Fibroblast of lung (primary cell): Measurements from ENCODE around the gene APBA2. TPM values are rescaled to one million over a fixed set of nuclear protein-coding genes. Genes with fewer than 3 reads are reported as not detected.

Source experiments
- DNase-seq, 2 donors: peaks; one replicate each; pipeline versions ENCODE4 v3.0.0 to v3.0.0-alpha.2; 2010; ENCODE audit warnings: low read depth in 2 of 2
- H2AFZ ChIP-seq: 2 replicates; pipeline ENCODE4 v1.5.1; 2012; ENCODE audit warnings: low read length, control low read depth, inconsistent platforms
- H3K27ac ChIP-seq: 2 replicates; pipeline ENCODE4 v1.5.1; 2011; ENCODE audit warnings: low read length, control low read depth; ENCODE audit not compliant: insufficient read depth
- H3K27me3 ChIP-seq: 2 replicates; pipeline ENCODE4 v1.5.1; 2011; ENCODE audit warnings: mild to moderate bottlenecking, low read length; ENCODE audit not compliant: control insufficient read depth, insufficient read depth
- H3K36me3 ChIP-seq: 2 replicates; pipeline ENCODE4 v1.5.1; 2011; ENCODE audit warnings: low read length; ENCODE audit not compliant: control insufficient read depth, insufficient read depth
- H3K4me1 ChIP-seq: 2 replicates; pipeline ENCODE4 v1.5.1; 2011; ENCODE audit warnings: low read length; ENCODE audit not compliant: control insufficient read depth, insufficient read depth; ENCODE audit errors: extremely low read depth
- H3K4me2 ChIP-seq: 2 replicates; pipeline ENCODE4 v1.5.1; 2011; ENCODE audit warnings: low read length, control low read depth; ENCODE audit not compliant: insufficient read depth; ENCODE audit errors: extremely low read depth
- H3K4me3 ChIP-seq, 4 experiments: fragments of 200-600 bp in 1 of 4; sonication (generic) in 1 of 4; replicated peaks in 1 of 4; 2 replicates each; pipeline ENCODE4 v1.5.1; 2011 to 2016; ENCODE audit warnings: low read length in 4 of 4, low read depth in 3 of 4, mild to moderate bottlenecking in 3 of 4, control low read depth in 2 of 4, inconsistent platforms in 1 of 4, mixed read lengths in 1 of 4; ENCODE audit not compliant: insufficient read depth in 1 of 4; ENCODE audit errors: control extremely low read depth in 1 of 4
- H3K79me2 ChIP-seq: 2 replicates; pipeline ENCODE4 v1.5.1; 2012; ENCODE audit warnings: mild to moderate bottlenecking, low read length, inconsistent platforms; ENCODE audit not compliant: control insufficient read depth, insufficient read depth
- H3K9ac ChIP-seq: 2 replicates; pipeline ENCODE4 v1.5.1; 2011; ENCODE audit warnings: mild to moderate bottlenecking, low read length, control low read depth; ENCODE audit not compliant: insufficient read depth
- H3K9me3 ChIP-seq: 2 replicates; pipeline ENCODE4 v1.5.1; 2012; ENCODE audit warnings: low read depth, low read length; ENCODE audit not compliant: control insufficient read depth, insufficient read depth
- H4K20me1 ChIP-seq: 2 replicates; pipeline ENCODE4 v1.5.1; 2011; ENCODE audit warnings: low read length; ENCODE audit not compliant: control insufficient read depth, insufficient read depth; ENCODE audit errors: extremely low read depth
- CTCF ChIP-seq, 2 donors: IDR thresholded peaks in 1 of 2; conservative IDR thresholded peaks in 1 of 2; 1 replicate in 1 of 2; 2 replicates in 1 of 2; pipeline ENCODE4 v1.5.1; 2011 to 2012; ENCODE audit warnings: low read length in 2 of 2, control low read depth in 1 of 2, inconsistent platforms in 1 of 2, low read depth in 1 of 2, mild to moderate bottlenecking in 1 of 2
- EZH2 ChIP-seq: IDR thresholded peaks from 2 replicates; pipeline ENCODE4 v1.5.1; 2012; ENCODE audit warnings: low read length, control low read depth, mild to moderate bottlenecking; ENCODE audit errors: missing control alignments
- polyA plus RNA-seq, 2 donors: library from polyadenylated mRNA; depleted of rRNA in 1 of 2; stranded (reverse) in 1 of 2; unstranded in 1 of 2; fragments of >200 nt; gene quantifications; 2 replicates each; pipeline ENCODE4 v1.2.1, GENCODE V29; 2011 to 2012; ENCODE audit warnings: missing spikeins in 1 of 2
- total RNA-seq: library from RNA; depleted of rRNA; stranded (reverse); fragments of >200 nt; gene quantifications from 2 replicates; pipeline ENCODE4 v1.2.1, GENCODE V29; 2014

APBA2 gene
- total and polyA plus RNA-seq, 2 donors (not counting 1 experiment from before 2014, with no cell fraction given): 9.5 to 20.3 TPM

GRCh38 chr15:29093065-29093435 lies 207.3 kb downstream of the APBA2 start:
- Histone ChIP-seq H3K9ac (no peak overlapping the region), H3K9me3 (no peaks in the 10 kb centered on the region), H3K4me1 (no peaks in the 10 kb centered on the region), H2AFZ (no peak overlapping the region), H3K27me3 (no peaks in the 10 kb centered on the region), H4K20me1 (no peaks in the 10 kb centered on the region), H3K36me3 (no peaks in the 10 kb centered on the region), H3K4me2 (no peak overlapping the region), H3K79me2 (no peaks in the 10 kb centered on the region), H3K4me3 (no peak overlapping the region), H3K27ac (no peak overlapping the region)
- TF ChIP-seq CTCF (conservative IDR thresholded peaks at IDR 0.05 in 1 of 2, IDR thresholded peaks at IDR 0.05 in 1 of 2; ENCODE audit: low read depth in 1 of 2, low read length in 2 of 2) (no peak), EZH2 (no peak)
- DNase-seq: no peak

- Histone ChIP-seq H3K27ac (no peak overlapping the region), H3K4me1 (no peaks in the 10 kb centered on the region), H3K4me2 (no peak overlapping the region), H3K4me3 (no peak overlapping the region), H3K9ac (no peak overlapping the region), H3K79me2 (no peaks in the 10 kb centered on the region), H3K36me3 (no peaks in the 10 kb centered on the region), H2AFZ (no peak overlapping the region), H3K27me3 (no peaks in the 10 kb centered on the region), H3K9me3 (no peaks in the 10 kb centered on the region), H4K20me1 (no peaks in the 10 kb centered on the region)
- TF ChIP-seq EZH2: no peak
- TF ChIP-seq CTCF (conservative IDR thresholded peaks at IDR 0.05 in 1 of 2, IDR thresholded peaks at IDR 0.05 in 1 of 2; ENCODE audit: low read depth in 1 of 2, low read length in 2 of 2): no peak
- no peak for DNase-seq
Measured at GRCh38 chr15:29093696-29094343, 208.0 kb downstream of the APBA2 start.

GRCh38 chr15:29094711-29095110 lies 208.9 kb downstream of the APBA2 start:
- no peaks in the 10 kb centered on the region for H3K9me3 ChIP-seq
- H3K4me2 ChIP-seq: no peak overlapping the region
- no peak overlapping the region for H2AFZ ChIP-seq
- H3K9ac ChIP-seq: no peak overlapping the region
- no peak for DNase-seq
- no peak overlapping the region for H3K4me3 ChIP-seq
- no peak for TF ChIP-seq CTCF (conservative IDR thresholded peaks at IDR 0.05 in 1 of 2, IDR thresholded peaks at IDR 0.05 in 1 of 2; ENCODE audit: low read depth in 1 of 2, low read length in 2 of 2)
- no peak for TF ChIP-seq EZH2
- H3K27me3 ChIP-seq: no peaks in the 10 kb centered on the region
- H3K36me3 ChIP-seq: no peaks in the 10 kb centered on the region
- H3K79me2 ChIP-seq: no peaks in the 10 kb centered on the region
- no peaks in the 10 kb centered on the region for H4K20me1 ChIP-seq
- no peaks in the 10 kb centered on the region for H3K4me1 ChIP-seq
- no peak overlapping the region for H3K27ac ChIP-seq
